Measurements from ENCODE around the gene CNNM3.

DNA sequence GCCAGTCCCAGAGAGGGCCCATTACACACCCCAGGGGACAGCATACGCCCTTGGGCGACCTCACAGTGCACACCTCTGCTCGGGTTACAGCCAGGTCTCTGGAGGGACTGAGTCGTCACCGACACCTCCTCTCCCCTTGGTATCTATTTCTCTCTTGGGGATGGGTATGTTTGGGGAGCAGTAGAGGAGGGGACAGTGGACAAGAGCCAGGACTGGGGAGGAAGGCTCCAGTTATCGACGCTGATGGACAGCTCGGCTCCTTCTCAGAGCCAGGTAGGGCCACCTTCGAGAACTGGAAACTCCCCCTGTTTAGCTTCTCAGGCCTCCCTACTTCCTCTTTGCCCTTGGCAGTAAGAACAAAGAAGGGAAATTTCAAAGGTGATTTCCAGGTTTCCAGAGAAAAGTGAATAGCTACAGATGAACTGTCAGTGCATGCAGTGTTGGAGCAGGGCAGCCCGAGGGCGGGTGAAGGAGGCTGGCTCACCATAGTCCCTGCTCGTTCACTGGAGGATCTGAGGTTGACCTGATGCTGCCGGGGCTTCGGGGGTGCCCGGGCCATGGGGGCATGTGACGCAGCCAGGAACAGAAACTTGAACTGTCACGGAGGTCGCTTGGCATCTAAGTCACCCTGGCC, 58.2 kb downstream of the CNNM3 start:
- TF ChIP-seq, protein P1, sequence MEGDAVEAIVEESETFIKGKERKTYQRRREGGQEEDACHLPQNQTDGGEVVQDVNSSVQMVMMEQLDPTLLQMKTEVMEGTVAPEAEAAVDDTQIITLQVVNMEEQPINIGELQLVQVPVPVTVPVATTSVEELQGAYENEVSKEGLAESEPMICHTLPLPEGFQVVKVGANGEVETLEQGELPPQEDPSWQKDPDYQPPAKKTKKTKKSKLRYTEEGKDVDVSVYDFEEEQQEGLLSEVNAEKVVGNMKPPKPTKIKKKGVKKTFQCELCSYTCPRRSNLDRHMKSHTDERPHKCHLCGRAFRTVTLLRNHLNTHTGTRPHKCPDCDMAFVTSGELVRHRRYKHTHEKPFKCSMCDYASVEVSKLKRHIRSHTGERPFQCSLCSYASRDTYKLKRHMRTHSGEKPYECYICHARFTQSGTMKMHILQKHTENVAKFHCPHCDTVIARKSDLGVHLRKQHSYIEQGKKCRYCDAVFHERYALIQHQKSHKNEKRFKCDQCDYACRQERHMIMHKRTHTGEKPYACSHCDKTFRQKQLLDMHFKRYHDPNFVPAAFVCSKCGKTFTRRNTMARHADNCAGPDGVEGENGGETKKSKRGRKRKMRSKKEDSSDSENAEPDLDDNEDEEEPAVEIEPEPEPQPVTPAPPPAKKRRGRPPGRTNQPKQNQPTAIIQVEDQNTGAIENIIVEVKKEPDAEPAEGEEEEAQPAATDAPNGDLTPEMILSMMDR (IDR thresholded peaks at IDR 0.05): no peak
- TF ChIP-seq POLR2A (IDR thresholded peaks at IDR 0.05): no peak

Measured in adrenal gland (tissue), 5 donors.